ENCODE results near the gene PRSS22.

PRSS22 gene

DNA sequence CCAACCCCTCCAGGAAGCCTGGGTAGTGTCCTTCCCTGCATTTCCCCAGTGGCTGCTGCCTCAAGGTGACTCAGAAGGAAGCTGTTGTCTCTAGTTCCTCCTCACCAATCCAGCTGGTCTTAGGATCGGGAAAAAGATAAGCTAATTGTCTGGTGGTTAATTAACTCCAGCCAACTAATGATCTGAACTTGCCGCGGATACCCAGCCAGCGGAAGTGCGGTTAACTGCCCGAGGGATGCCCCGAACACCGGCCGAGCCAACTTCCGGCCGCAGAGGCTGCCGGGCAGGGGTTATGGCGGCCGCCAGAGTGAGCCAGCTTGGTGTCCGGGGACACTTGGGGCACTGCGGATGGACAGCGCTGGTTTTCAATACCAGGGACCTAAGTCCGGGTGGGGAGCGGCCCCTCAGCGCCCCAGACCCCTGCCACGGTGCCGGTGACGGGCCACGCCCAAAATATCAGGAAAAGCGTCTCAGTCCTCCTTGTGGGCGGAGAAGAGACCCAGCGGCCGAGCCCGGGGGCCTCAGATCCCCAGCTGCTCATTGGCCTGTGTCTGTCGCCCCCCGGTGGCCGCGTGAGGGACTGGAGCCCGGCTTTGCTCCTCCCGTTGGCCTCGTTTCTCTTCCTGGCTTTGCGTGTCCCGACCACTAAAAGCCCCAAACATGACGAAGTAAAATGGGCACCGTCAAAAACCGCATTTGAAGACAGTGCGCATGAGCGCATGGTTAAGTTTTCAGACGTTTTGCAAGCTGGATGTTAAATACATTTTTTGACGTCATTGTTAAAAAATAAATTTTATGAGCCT is 10.2 kb upstream of the PRSS22 start:
- ChIA-PET CTCF (interaction anchor here (0.6 to 2.0 kb wide), 8 partner anchors 12 to 67 kb away, joined by 3 to 17 read pairs (median 4); partner anchors contain the start of gene FLYWCH2), POLR2A (interaction anchor here (0.6 to 2.4 kb wide), 23 partner anchors 9 to 186 kb away, joined by 3 to 30 read pairs (median 4); partner anchors contain the start of genes FLYWCH1, FLYWCH2, KCTD5 and PKMYT1)
- peak; percentile 95 for DNase-seq (ENCODE audit: extremely low spot score)
- TF ChIP-seq, protein P1, sequence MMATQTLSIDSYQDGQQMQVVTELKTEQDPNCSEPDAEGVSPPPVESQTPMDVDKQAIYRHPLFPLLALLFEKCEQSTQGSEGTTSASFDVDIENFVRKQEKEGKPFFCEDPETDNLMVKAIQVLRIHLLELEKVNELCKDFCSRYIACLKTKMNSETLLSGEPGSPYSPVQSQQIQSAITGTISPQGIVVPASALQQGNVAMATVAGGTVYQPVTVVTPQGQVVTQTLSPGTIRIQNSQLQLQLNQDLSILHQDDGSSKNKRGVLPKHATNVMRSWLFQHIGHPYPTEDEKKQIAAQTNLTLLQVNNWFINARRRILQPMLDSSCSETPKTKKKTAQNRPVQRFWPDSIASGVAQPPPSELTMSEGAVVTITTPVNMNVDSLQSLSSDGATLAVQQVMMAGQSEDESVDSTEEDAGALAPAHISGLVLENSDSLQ (IDR thresholded peaks at IDR 0.05) = no peak
- TF ChIP-seq ELF4 (IDR thresholded peaks at IDR 0.05) (peak; percentile 69), L3MBTL2 (conservative IDR thresholded peaks at IDR 0.05) (peak; percentile 71)

DNA sequence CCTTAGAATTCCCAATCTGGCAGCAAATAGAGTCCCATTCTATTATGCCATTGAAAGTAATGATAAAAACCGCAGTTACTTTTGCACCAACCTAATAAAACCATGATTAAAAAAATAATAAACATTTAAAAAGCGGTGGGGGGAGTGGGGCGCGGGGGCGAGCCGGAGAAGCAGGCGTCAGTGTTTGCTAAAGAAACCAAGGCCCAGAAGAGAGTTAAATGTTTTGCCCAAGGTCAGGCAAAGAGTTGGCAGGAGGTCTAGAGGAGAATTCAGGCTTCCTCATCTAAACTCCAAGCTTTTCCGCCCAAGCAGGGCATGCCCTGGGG is 9.7 kb upstream of the PRSS22 start:
- TF ChIP-seq FOXM1 (IDR thresholded peaks at IDR 0.05; ENCODE audit: borderline replicate concordance) = no peak
- TF ChIP-seq L3MBTL2 (conservative IDR thresholded peaks at IDR 0.05) = no peak
- TF ChIP-seq SP1 (IDR thresholded peaks at IDR 0.05) = no peak
- TF ChIP-seq ZNF384 (IDR thresholded peaks at IDR 0.05) = no peak
- TF ChIP-seq, protein P1 (IDR thresholded peaks at IDR 0.05) = no peak
- TF ChIP-seq TARDBP (IDR thresholded peaks at IDR 0.05) = no peak
- ChIA-PET CTCF (interaction anchor here (0.6 to 2.0 kb wide), 7 partner anchors 11 to 67 kb away, joined by 3 to 17 read pairs (median 5); partner anchors contain the start of gene FLYWCH2), POLR2A (interaction anchor here (0.6 to 2.4 kb wide), 23 partner anchors 9 to 185 kb away, joined by 3 to 30 read pairs (median 4); partner anchors contain the start of genes FLYWCH1, FLYWCH2, KCTD5 and PKMYT1)
- DNase-seq (ENCODE audit: extremely low spot score) = no peak

DNA sequence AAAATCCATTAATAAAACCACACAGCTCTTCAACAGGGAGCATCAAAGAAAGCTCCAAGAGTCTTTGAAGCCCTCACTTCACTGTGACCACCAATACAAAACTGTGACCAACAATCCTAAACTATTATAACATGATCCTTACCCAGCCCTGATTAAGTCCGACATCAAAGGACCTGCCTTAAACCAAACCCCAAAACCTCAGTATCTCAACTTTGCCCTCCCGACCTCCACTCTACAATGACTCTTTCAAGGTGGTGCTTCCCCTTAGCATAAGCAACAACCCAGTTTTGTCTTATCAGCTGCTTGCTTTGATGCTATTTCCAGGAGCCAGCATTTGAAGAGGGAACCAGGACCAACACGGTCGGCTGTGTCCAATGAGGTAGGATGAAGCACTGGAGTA is 8.5 kb upstream of the PRSS22 start:
- DNase-seq (ENCODE audit: extremely low spot score) = no peak
- CTCF ChIA-PET = no interaction called here
- POLR2A ChIA-PET = no interaction called here
- TF ChIP-seq HDGF (IDR thresholded peaks at IDR 0.05; ENCODE audit: borderline replicate concordance) (no peak), BHLHE40 (IDR thresholded peaks at IDR 0.05; ENCODE audit: borderline replicate concordance) (no peak), TARDBP (IDR thresholded peaks at IDR 0.05) (no peak), ELF4 (IDR thresholded peaks at IDR 0.05) (no peak), FOXK2 (IDR thresholded peaks at IDR 0.05) (no peak), NFRKB (IDR thresholded peaks at IDR 0.05) (no peak)
- TF ChIP-seq, protein P1 (IDR thresholded peaks at IDR 0.05) = no peak

DNA sequence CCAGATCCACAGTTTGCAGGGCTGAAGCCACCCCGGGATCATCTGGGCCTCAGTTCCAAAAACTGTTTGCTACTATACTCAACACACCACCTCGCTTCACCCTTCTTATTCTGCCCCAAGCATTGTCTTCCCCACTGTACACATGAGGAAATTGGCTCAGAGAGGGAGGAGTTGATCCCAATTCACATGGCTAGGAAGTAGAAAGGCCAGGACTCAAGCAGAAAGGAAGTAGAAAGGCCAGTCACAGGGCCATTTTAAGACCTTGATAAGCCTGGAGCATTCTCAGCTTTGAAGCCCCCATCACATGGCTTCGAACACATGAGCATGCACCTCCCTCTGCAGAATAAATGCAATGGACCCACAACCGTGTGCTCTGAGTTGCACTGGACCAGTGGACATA is 7.7 kb upstream of the PRSS22 start:
- CTCF ChIA-PET = interaction anchor here (0.6 kb wide), 1 partner anchor 51 kb away, joined by 5 read pairs; no protein-coding TSS in a partner anchor
- POLR2A ChIA-PET = no interaction called here
- DNase-seq (ENCODE audit: extremely low spot score) = no peak
- TF ChIP-seq L3MBTL2 (conservative IDR thresholded peaks at IDR 0.05) (no peak), SP1 (IDR thresholded peaks at IDR 0.05) (no peak), BHLHE40 (IDR thresholded peaks at IDR 0.05; ENCODE audit: borderline replicate concordance) (no peak), FOXA1 (IDR thresholded peaks at IDR 0.05) (no peak), FOXK2 (IDR thresholded peaks at IDR 0.05) (no peak), ARNT (IDR thresholded peaks at IDR 0.05) (no peak), FOXM1 (IDR thresholded peaks at IDR 0.05; ENCODE audit: borderline replicate concordance) (no peak), TARDBP (IDR thresholded peaks at IDR 0.05) (no peak), HDGF (IDR thresholded peaks at IDR 0.05; ENCODE audit: borderline replicate concordance) (no peak), LEF1 (IDR thresholded peaks at IDR 0.05; ENCODE audit: borderline replicate concordance) (no peak), ELF4 (IDR thresholded peaks at IDR 0.05) (no peak), CTBP1 (IDR thresholded peaks at IDR 0.05; ENCODE audit: borderline replicate concordance) (no peak), ZNF384 (IDR thresholded peaks at IDR 0.05) (no peak), NFRKB (IDR thresholded peaks at IDR 0.05) (no peak), SUZ12 (IDR thresholded peaks at IDR 0.05) (no peak)
- TF ChIP-seq, protein P1 (IDR thresholded peaks at IDR 0.05) = no peak

DNA sequence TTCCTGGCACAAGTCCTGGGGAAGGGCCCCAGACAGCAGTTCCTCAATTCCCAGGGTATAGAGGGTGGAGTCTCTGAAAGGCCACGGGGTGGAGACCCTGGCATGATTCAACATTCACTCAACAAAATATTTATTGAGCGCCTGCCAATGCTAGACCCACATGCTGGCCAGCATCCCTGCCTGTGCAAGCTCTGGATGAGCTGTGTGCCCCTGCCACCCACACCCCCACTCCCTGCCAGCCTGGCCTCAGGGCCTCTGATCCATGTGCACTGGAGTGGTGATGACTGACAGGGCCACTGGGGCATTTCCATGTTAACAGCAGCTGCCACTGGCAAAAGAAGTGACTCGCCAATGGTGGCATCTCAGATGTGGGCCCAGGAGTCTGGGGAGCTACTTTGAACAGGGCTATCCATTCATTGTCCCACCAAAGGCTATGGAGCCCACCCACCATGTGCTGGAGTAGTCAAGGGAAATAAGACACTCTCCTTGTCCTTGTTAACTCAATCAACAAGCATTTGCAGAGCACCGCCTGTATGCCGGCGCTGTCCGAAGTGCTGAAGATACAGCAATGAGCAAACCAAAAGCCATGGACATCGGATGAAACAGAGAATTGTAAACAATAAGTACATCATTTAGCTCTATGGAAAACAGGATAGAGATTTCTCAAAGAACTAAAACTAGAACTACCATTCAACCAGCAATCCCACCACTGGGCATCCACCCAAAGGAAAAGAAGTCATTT is 3.0 kb upstream of the PRSS22 start:
- DNase-seq (ENCODE audit: extremely low spot score) = no peak
- CTCF ChIA-PET = interaction anchor here (0.6 kb wide), 1 partner anchor 51 kb away, joined by 3 read pairs; the partner anchor contains the start of gene FLYWCH1

More for the DNA sequence above, 3.0 kb upstream of the PRSS22 start:
- TF ChIP-seq FOXK2 (IDR thresholded peaks at IDR 0.05) (no peak), ZNF384 (IDR thresholded peaks at IDR 0.05) (no peak), L3MBTL2 (conservative IDR thresholded peaks at IDR 0.05) (no peak), FOXA1 (IDR thresholded peaks at IDR 0.05) (no peak), ELF4 (IDR thresholded peaks at IDR 0.05) (no peak), SUZ12 (IDR thresholded peaks at IDR 0.05) (no peak), LEF1 (IDR thresholded peaks at IDR 0.05; ENCODE audit: borderline replicate concordance) (no peak), BHLHE40 (IDR thresholded peaks at IDR 0.05; ENCODE audit: borderline replicate concordance) (no peak), NFRKB (IDR thresholded peaks at IDR 0.05) (no peak), CTBP1 (IDR thresholded peaks at IDR 0.05; ENCODE audit: borderline replicate concordance) (no peak)
- TF ChIP-seq, protein P1 (IDR thresholded peaks at IDR 0.05) = no peak
- POLR2A ChIA-PET = no interaction called here

Measured in HEK293T (cell line).